ENCODE measurements around the gene TOP3B.

DNA sequence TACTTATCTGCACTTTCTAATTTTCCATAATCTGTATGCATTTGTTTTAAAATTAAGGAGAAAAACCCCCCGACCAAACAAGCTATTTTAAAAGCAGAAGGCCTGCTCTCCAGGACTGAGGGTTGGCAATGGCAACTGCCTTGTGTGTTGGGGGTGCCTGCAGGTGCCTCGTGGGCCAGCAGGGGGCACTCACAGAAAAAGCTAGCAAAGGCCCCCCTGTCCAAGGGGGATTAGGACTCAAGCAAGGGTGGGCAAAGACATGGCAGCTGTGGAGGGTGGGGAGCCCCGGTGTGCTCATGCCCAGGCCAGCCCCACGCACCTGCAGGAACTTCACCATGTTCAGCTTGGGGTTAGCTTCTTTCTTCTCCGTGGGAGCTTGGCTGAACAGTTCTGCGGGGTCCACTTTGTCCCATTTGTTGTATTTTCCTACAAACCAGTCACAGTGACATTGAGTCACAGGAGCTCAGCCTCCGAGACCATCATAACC, 10.3 kb downstream of the TOP3B start:
- TF ChIP-seq POLR2A (IDR thresholded peaks at IDR 0.05; ENCODE audit: low read depth) (no peak), CTCF (IDR thresholded peaks at IDR 0.05) (peak; percentile 41 to 82 (median 44)), EP300 (IDR thresholded peaks at IDR 0.05) (no peak), POLR2AphosphoS5 (IDR thresholded peaks at IDR 0.05) (no peak)

All from esophagus muscularis mucosa (tissue), 4 donors.